Measurements from ENCODE around the gene NEMF.

- no peak for TF ChIP-seq CTCF (IDR thresholded peaks at IDR 0.05)
- TF ChIP-seq POLR2A (IDR thresholded peaks at IDR 0.05) = no peak
Measured at GRCh38 chr14:49897414-49897813, 44.8 kb upstream of the NEMF start.
